ENCODE data around the gene SFTPA2. TPM values are rescaled to one million over a fixed set of nuclear protein-coding genes. Genes with fewer than 3 reads are reported as not detected.
"Not testable (repeated sequence)": the region's sequence is repeated elsewhere in the genome, so short reads cannot be mapped to it uniquely, and the experiment has no call there.

The SFTPA2 gene
- total RNA-seq, 2 donors from 2014 or later: 0.19 to 2.6 TPM

DNA sequence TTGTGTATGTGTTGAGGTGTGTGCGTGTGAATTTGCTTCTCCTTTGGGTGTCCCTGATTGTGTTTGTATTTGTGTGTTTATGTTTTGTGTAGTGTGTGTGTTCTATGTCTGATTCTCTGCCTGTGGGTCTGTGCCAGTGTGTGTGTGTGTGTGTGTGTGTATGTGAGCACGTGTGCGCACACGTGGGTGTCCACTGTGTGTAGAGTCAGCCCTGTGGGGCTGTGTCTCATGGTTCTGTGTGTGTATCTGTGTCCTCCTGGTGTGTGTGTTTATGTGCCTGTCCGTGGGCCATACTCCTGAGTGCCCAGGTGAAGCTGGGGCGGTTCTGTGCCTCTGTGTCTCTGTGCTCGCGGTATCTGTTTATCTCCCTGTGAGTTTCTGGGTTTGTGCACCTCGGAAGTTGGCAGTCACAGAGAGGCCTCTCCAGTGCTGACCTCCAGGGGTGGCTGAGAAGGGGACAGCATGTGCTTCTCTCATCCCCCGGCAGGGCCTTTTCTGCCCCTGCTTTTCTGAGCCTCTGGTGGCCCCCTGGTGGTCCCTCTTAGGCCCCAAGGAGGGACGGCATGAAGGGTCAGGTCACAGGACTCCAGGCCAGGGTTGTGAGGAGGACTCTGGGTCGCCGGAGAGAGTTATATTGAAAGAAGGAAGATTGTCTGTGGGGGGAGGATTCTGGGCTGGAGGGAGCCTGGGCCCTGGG, 36.9 kb downstream of the SFTPA2 start:
- intact Hi-C loops (cut with DNase I); DNase-seq (ENCODE audit: low spot score): not testable (repeated sequence)

DNA sequence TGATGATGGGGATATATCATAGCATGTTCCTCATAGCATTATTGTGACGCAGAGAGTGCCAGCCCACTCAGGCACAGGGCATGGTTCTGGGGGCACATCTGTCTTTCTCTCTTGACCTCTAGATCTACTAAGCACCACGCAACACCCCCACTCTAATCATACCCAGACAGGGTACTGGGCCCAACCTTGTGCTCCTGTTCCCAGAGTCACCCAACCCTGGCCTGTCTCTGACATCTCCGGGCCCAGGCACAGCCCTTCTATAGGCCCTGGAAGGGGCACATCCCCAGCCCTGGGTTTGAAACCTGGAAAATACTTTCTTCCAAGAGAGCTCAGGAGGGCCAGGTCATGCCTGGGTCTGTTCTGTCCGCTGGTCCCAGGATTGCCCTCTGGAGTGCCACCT, 37.7 kb downstream of the SFTPA2 start:
- DNase-seq (ENCODE audit: low spot score); intact Hi-C loops (cut with DNase I): not testable (repeated sequence)

DNA sequence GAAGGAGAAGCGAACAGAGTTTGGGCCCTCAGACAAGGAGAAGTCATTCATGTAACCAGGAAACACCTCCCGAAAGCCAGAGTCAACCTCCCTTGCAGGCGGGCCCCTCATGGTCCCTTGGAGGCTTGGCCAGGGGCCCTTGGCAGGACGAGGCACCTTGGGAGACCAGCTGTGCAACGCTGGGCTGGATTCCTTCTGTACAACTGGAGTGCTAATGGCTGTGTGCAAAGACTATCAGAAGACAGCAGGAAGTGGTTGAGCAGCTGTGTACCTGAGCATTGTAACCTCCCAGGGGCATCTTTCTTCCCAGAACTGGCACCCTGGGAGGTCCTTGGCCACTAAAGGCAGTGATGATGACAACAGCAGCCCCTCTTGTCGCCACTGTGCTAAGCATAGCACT, 38.5 kb downstream of the SFTPA2 start:
- intact Hi-C loops (cut with DNase I); DNase-seq (ENCODE audit: low spot score): not testable (repeated sequence)

DNA sequence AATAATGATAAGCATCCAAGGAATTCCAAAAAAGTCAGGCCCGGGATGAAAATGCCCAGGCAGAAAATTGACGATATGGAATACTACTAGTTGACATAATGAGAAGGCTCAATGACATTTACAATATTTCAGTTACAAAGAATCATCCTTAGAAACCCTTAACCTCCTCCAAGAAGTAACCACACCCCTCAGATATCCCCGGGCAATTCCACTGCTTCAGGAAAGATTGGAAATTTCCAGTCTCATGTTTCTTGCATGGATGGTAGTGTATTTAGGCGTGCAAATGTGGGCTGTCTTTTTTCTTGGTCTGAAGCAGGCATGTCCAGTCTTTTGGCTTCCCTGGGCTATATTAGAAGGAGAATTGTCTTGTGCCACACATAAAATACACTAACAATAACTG, 42.6 kb downstream of the SFTPA2 start:
- DNase-seq (ENCODE audit: low spot score); intact Hi-C loops (cut with DNase I): not testable (repeated sequence)

DNA sequence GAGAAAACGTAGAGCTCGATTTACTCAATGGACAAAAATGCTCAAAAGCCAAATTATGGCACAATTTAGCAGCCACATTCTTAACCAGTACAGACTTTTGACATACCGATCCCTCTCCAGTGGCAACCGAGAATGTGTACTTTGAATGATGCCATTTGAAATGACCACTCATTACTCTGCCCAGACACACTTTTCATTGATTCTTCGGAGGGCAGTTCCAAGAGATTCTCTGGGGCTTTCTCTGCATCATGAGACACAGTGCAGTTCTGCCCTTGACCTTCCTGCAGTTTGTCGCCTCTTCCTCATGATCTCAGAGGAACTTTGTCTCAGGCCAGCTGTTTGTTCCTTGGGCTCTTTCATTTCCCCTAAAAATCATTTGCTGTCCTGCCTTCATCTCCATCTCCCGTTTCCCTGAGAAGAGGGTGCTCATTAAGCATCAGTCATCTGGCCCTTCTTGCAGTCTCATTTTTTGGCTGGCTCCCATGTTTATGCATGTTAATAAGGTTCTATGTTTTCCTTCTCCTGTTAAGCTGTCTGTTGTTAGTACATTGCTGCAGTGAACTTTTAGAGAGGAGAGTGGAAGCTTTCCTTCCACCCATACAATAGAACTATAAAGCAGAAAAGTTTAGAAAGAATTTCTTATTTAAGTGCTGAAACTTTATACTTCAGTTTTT, 43.5 kb downstream of the SFTPA2 start:
- intact Hi-C loops (cut with DNase I); DNase-seq (ENCODE audit: low spot score): not testable (repeated sequence)

DNA sequence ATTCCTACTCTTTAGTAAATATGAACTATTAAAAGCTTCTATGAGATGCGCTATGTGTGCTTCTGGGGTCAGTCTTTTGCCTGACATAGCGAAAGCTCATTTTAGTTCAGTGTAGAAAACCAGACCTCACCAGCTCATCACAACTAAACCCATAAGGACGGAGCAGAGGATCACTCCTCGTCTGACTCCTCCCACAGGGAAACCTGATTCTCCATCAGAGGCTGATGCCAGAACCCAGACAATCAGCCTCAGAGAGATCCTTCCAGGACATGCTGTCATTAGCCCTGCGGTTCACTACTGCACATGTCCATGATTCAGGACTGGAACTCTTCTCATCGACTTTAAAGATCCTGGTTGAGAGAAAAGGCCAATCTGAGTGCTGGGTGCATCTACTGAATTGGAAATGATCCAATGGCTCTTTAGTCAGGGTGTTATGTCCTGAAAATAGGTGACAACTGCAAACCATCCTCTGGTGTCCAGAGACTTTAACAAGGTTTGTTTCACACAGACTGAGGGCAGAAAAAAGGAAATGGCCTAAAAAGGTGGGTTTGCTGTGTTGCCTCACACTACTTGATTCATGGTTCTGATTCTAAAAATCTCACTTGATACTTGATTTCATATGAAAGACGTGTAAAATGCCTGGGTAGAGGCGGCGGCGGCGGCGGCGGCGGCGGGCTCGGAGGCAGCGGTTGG, 48.2 kb downstream of the SFTPA2 start, which contains the start of gene EIF5AL1:
EIF5AL1 (plus strand) TSS at position 643 of the 693 bp plus-strand sequence. CDS start 117 bp downstream, outside the sequence.
- DNase-seq (ENCODE audit: low spot score); intact Hi-C loops (cut with DNase I): not testable (repeated sequence)

DNA sequence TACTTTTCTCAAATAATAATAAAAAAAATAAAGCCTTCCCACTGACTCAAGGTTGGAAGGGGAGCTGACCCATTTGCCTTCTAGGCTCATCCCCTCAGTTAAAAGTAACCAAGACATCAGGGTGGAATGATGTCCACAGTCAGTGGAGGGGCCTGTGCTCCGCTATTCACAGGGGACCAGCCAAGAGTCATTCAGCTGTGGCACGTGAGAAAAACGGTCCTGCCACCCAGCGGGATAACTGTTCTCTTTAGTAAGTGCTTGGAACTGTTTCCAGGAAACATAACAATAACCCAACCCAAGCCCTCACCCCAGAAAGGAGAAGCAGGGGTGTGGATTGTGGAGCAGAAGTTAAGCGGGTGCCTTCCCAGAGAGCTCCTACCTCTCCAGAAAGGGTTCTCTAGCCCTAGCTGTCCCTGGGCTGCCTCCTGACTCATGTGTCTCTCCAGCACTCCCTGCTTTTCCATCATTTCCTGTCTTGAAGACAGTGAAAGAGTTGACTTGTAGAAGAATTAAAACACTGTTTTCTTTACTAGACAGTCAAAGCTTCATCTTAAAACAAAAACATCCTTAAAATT, 50.2 kb downstream of the SFTPA2 start:
- DNase-seq (ENCODE audit: low spot score); intact Hi-C loops (cut with DNase I): not testable (repeated sequence)

DNA sequence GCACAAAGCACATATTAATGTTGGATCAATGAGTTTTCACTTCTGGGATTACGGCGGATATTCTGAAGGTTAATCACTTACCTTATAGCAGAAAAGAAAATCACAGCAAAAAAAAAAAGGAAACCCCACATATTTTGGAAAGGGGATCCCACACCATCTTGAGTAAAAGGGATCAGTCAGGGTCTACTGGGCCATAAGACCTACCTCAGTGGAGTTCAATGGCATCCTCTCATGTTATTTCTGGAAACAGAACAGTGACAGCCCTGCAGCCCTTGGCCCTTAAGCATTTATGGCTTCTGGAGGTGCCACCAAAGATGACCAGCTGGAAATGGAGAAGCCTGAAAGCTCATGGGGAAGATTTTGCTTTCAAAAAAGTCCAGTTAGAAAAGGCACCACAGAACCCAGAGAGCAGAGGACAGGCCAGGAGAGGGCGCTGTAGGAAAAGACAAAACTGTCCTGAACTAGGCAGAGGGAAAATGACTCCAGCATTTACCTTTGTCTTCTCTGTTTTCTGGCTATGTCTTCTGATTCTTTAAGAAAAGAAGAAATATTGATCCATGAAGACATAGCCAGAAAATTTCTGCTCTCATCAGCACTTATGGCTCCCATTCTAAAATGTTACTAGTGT, 50.8 kb downstream of the SFTPA2 start:
- intact Hi-C loops (cut with DNase I); DNase-seq (ENCODE audit: low spot score): not testable (repeated sequence)

DNA sequence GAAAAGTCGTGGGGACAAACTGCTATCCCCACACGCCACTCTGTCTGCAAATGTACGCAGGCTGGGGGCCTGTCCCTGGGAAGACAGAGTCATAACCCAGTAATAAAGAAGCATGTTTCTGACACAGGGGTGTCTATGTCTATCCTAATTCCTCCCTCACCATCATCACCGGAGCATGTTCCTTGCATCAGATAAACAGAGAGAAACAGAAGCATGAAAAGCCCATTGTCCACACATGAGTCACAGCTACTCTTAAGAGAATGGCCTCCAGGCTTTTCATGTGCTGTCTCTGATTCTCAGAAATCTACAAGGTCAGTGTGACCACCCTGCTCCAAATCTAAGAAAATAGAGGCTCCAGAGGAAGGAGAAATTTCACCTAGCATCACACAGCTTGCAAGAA, 52.0 kb downstream of the SFTPA2 start:
- intact Hi-C loops (cut with DNase I): not testable (repeated sequence)

DNA sequence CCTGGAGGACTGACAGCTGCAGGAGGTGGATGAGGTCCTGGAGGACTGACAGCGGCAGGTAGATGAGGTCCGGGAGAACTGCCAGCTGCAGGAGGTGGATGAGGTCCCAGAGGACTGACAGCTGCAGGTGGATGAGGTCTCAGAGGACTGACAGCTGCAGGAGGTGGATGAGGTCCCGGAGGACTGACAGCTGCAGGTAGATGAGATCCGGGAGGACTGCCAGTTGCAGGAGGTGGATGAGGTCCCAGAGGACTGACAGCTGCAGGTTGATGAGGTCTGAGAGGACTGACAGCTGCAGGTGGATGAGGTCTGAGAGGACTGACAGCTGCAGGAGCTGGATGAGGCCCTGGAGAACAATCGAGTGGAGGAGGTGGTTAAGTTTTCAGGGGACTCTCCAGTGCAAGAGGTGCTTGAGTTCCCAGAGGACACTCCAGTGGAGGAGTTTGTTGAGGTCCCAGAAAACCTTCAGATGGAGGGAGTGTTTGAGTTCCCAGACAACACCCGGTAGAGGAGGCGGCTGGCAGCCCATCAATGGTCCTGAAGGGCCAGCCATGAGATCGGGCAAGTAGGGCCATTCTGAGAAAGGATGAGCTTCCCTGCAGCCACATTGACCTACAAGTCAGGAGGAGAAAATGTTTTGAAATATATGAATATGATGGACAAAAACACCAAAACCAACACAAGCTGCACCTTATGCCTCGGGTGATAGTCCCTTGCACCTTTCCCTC, 52.6 kb downstream of the SFTPA2 start:
- DNase-seq (ENCODE audit: low spot score): no peak
- intact Hi-C loops (cut with DNase I): no loop called here

More for the DNA sequence above, 52.0 kb downstream of the SFTPA2 start:
- DNase-seq (ENCODE audit: low spot score): not testable (repeated sequence)

Other genes starting within 250 kb of the SFTPA2 start
- 10 to 100 TPM; 20.4 to 23.9 TPM for gene PPIF, start 212.9 kb downstream of the SFTPA2 start, total RNA-seq
- gene ZCCHC24, start 114.8 kb downstream of the SFTPA2 start, total RNA-seq: 100 to 1,000 TPM; 113 to 125 TPM
- under 1 TPM; 0.19 to 0.37 TPM for gene EIF5AL1, start 47.9 kb downstream of the SFTPA2 start, total RNA-seq
- gene SFTPA1, start 50.5 kb upstream of the SFTPA2 start, total RNA-seq: under 1 TPM in 1 of 2 donors, not detected in 1; 0.83 TPM
- under 1 TPM in 1 of 2 donors, not detected in 1; 0.71 TPM for gene NUTM2B, start 142.8 kb upstream of the SFTPA2 start, total RNA-seq